ENCODE data around the gene CYYR1. TPM values are rescaled to one million over a fixed set of nuclear protein-coding genes. Genes with fewer than 3 reads are reported as not detected.

The CYYR1 gene
- total and polyA plus RNA-seq, 2 donors (not counting 3 experiments of a cell fraction or from before 2014, with no cell fraction given), result 13.2 to 25.7 TPM

DNA sequence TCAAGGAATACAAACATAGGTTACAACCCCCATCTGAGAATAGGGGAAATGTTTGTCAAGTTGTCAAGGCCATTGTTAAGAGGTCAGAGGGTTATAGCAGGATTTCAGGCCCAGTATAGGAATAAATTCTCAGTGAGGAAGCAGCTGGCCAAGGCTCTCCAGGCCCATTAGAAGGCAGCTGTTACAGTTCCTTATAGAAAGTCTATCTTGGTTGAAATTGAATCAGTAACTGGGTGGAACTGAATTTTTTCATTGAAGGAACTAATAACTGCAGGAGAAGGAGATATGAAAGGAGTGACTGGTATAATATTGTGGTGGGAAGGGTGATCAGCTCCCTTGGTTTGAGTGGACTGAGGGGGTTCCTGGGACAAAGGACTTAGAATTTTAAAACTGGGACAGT, 134.1 kb downstream of the CYYR1 start:
- H2AFZ ChIP-seq (ENCODE audit: low read depth, low read length), result no peak overlapping the region
- no peaks in the 10 kb centered on the region for H3K79me2 ChIP-seq (ENCODE audit: control insufficient read depth, insufficient read depth, low read length)
- no peaks in the 10 kb centered on the region for H4K20me1 ChIP-seq (replicated peaks; ENCODE audit: control insufficient read depth, extremely low read depth, insufficient read depth, low read length)
- H3K4me2 ChIP-seq (ENCODE audit: insufficient read depth, low read length), result no peak overlapping the region
- CTCF ChIA-PET, result no interaction called here
- H3K4me3 ChIP-seq (replicated peaks in 1 of 3; ENCODE audit: insufficient read depth in 1 of 3, low read depth in 1 of 3, low read length in 3 of 3), result no peak overlapping the region
- H3K36me3 ChIP-seq (ENCODE audit: control insufficient read depth in 2 of 2, extremely low read depth in 1 of 2, insufficient read depth in 2 of 2, low read length in 2 of 2), result no peaks in the 10 kb centered on the region
- H3K27me3 ChIP-seq (ENCODE audit: control insufficient read depth in 2 of 2, insufficient read depth in 2 of 2, low read length in 2 of 2), result no peaks in the 10 kb centered on the region
- no peak overlapping the region for H3K9ac ChIP-seq (replicated peaks; ENCODE audit: extremely low read depth, insufficient read depth, low read length)
- DNase-seq (ENCODE audit: low read depth, low spot score), result peak; percentile 7
- TF ChIP-seq, protein P1, sequence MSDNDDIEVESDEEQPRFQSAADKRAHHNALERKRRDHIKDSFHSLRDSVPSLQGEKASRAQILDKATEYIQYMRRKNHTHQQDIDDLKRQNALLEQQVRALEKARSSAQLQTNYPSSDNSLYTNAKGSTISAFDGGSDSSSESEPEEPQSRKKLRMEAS (IDR thresholded peaks at IDR 0.05; ENCODE audit: insufficient read depth, insufficient read length), result no peak
- no peak for TF ChIP-seq EZH2 (IDR thresholded peaks at IDR 0.05; ENCODE audit: borderline replicate concordance, low read depth, low read length, severe bottlenecking)
- no peak overlapping the region for H3K27ac ChIP-seq (ENCODE audit: insufficient read depth, low read depth, low read length)
- no peaks in the 10 kb centered on the region for H3K9me3 ChIP-seq (replicated peaks; ENCODE audit: control insufficient read depth, insufficient read depth, low read length)
- no TSS peak for BruUV-seq (replicated peaks)
- dilution Hi-C loops (cut with MboI; ENCODE audit: extremely low pct_ligation_motif_present, low sequenced_read_pairs), result no loop called here
- no peaks in the 10 kb centered on the region for H3K9me1 ChIP-seq (replicated peaks; ENCODE audit: control insufficient read depth, extremely low read depth, insufficient read depth, low read length)
- POLR2A ChIA-PET, result no interaction called here
- intact Hi-C loops (cut with micrococcal nuclease), result no loop called here
- H3K4me1 ChIP-seq (ENCODE audit: control insufficient read depth, extremely low read depth, insufficient read depth, low read length), result no peaks in the 10 kb centered on the region
- FAIRE-seq, result no peak

DNA sequence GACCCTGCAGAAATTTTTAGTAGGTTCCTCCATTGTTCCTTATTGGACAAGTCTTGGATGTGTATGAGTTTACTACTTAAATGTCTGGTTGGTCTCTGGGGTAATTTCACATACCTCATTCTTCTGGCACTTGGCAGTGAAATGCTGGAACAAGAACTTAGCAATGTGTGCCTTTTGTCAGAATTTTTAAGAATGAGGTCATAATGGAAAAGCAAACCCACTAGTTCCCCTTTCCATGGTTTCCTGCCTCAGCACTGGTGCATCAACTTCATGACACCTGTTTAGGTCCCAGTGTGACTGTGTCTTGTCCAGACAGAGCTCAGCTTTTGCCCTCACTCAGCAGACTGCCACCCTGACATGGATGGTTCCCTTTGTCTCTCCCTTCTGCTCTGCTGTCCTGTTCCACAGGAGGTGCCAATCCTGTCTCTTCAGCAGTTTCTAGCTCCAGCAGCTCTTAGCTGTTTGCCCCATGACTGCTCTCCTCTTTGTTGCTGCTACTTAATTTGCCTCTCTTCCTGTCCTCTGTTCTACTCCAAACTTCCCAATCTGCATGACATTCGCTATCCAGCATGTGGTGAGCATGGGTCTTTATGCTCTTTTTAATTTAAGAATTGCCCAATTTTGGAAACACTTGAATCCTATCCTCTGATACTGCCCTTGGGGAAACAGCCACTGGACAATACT, 135.6 kb downstream of the CYYR1 start:
- FAIRE-seq (no peak), DNase-seq (ENCODE audit: low read depth, low spot score) (no peak)
- Histone ChIP-seq H3K27me3 (ENCODE audit: control insufficient read depth in 2 of 2, insufficient read depth in 2 of 2, low read length in 2 of 2) (no peaks in the 10 kb centered on the region), H3K4me1 (ENCODE audit: control insufficient read depth, extremely low read depth, insufficient read depth, low read length) (no peaks in the 10 kb centered on the region), H3K27ac (ENCODE audit: insufficient read depth, low read depth, low read length) (no peak overlapping the region), H4K20me1 (replicated peaks; ENCODE audit: control insufficient read depth, extremely low read depth, insufficient read depth, low read length) (no peaks in the 10 kb centered on the region), H2AFZ (ENCODE audit: low read depth, low read length) (no peak overlapping the region), H3K9me3 (replicated peaks; ENCODE audit: control insufficient read depth, insufficient read depth, low read length) (no peaks in the 10 kb centered on the region), H3K36me3 (ENCODE audit: control insufficient read depth in 2 of 2, extremely low read depth in 1 of 2, insufficient read depth in 2 of 2, low read length in 2 of 2) (no peaks in the 10 kb centered on the region), H3K9me1 (replicated peaks; ENCODE audit: control insufficient read depth, extremely low read depth, insufficient read depth, low read length) (no peaks in the 10 kb centered on the region), H3K4me3 (replicated peaks in 1 of 3; ENCODE audit: insufficient read depth in 1 of 3, low read depth in 1 of 3, low read length in 3 of 3) (no peak overlapping the region), H3K9ac (replicated peaks; ENCODE audit: extremely low read depth, insufficient read depth, low read length) (no peak overlapping the region), H3K4me2 (ENCODE audit: insufficient read depth, low read length) (no peak overlapping the region), H3K79me2 (ENCODE audit: control insufficient read depth, insufficient read depth, low read length) (no peaks in the 10 kb centered on the region)
- ChIA-PET CTCF (no interaction called here), POLR2A (no interaction called here)
- BruUV-seq (replicated peaks), result no TSS peak
- dilution Hi-C loops (cut with MboI; ENCODE audit: extremely low pct_ligation_motif_present, low sequenced_read_pairs), result no loop called here
- intact Hi-C loops (cut with micrococcal nuclease), result no loop called here
- TF ChIP-seq GATA2 (IDR thresholded peaks at IDR 0.05; ENCODE audit: insufficient read depth, insufficient read length, low read depth, low read length) (no peak), POLR2A (IDR thresholded peaks at IDR 0.05; ENCODE audit: low read depth, low read length) (no peak), JUN (IDR thresholded peaks at IDR 0.05; ENCODE audit: borderline replicate concordance, insufficient read depth, insufficient read length, low read depth) (no peak), EZH2 (IDR thresholded peaks at IDR 0.05; ENCODE audit: borderline replicate concordance, low read depth, low read length, severe bottlenecking) (no peak), FOS (IDR thresholded peaks at IDR 0.05; ENCODE audit: borderline replicate concordance, insufficient read depth, low read length) (no peak), MYC (IDR thresholded peaks at IDR 0.05; ENCODE audit: low read depth, low read length) (no peak), POLR2AphosphoS5 (IDR thresholded peaks at IDR 0.05; ENCODE audit: insufficient read depth, low read depth, low read length) (no peak)
- TF ChIP-seq, protein P2, sequence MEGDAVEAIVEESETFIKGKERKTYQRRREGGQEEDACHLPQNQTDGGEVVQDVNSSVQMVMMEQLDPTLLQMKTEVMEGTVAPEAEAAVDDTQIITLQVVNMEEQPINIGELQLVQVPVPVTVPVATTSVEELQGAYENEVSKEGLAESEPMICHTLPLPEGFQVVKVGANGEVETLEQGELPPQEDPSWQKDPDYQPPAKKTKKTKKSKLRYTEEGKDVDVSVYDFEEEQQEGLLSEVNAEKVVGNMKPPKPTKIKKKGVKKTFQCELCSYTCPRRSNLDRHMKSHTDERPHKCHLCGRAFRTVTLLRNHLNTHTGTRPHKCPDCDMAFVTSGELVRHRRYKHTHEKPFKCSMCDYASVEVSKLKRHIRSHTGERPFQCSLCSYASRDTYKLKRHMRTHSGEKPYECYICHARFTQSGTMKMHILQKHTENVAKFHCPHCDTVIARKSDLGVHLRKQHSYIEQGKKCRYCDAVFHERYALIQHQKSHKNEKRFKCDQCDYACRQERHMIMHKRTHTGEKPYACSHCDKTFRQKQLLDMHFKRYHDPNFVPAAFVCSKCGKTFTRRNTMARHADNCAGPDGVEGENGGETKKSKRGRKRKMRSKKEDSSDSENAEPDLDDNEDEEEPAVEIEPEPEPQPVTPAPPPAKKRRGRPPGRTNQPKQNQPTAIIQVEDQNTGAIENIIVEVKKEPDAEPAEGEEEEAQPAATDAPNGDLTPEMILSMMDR (IDR thresholded peaks at IDR 0.05; ENCODE audit: extremely low read depth in 1 of 2, insufficient read depth in 1 of 2, low read depth in 1 of 2, low read length in 2 of 2), result no peak
- TF ChIP-seq, protein P1 (IDR thresholded peaks at IDR 0.05; ENCODE audit: insufficient read depth, insufficient read length), result no peak

Data from endothelial cell of umbilical vein (primary cell).